ENCODE results near the gene MYORG.
A peak's percentile ranks its signal among the peaks of the same experiment; 100 is the strongest.
"Not testable (repeated sequence)": the region's sequence is repeated elsewhere in the genome, so short reads cannot be mapped to it uniquely, and the experiment has no call there.

The MYORG gene

DNA sequence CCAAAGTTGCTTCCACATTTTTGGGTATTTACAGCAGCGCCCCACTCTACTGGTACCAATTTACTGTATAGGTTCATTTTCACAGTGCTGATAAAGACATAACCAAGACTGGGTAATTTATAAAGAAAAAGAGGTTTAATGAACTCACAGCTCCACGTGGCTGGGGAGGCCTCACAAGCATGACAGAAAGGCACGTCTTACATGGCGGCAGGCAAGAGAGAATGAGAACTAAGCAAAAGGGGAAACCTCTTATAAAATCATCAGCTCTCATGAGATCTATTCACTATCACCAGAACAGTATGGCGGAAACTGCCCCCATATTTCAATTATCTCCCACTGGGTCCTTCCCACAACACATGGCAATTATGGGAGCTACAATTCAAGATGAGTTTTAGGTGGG, 7.9 kb downstream of the MYORG start:
- not testable (repeated sequence) for DNase-seq

DNA sequence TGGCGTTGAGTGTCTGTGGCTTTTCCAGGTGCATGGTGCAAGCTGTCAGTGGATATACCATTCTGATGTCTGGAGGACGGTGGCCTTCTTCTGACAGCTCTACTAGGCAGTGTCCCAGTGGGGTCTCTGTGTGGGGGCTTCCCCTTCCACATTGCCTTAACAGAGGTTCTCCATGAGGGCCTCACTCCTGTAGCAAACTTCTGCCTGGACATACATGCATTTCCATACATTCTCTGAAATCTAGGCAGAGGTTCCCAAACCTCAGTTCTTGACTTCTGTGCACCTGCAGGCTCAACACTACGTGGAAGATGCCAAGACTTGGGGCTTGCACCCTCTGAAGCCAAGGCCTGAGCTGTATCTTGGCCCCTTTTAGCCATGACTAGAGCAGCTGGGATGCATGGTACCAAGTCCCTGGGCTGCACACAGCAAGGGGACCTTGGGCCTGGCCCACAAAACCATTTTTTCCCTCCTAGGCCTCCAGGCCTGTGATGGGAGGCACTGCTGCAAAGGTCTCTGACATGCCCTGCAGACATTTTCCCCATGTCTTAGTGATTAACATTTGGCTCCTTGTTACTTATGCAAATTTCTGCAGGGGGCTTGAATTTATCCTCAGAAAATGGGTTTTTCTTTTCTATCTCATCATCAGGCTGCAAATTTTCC, 8.8 kb downstream of the MYORG start:
- DNase-seq: not testable (repeated sequence)

DNA sequence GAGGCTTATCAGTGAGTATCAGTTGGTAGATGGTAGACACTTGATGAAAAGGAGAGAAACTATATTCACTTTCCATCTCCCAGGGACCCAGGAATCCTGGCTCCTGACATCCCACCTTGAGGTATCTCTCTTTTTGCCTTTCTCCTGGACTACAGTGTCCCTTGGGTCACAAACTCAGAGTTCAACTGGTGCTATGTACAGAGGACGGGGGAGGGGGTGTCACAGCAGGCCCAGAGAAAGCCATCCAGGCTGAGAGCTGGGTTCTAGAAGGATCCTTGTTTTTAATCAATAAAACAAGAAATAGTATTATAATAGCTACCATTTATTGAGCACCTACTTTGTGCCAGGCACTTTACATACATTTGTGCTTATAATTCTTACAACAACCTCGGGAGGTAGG, 10.3 kb downstream of the MYORG start:
- no peak for DNase-seq

DNA sequence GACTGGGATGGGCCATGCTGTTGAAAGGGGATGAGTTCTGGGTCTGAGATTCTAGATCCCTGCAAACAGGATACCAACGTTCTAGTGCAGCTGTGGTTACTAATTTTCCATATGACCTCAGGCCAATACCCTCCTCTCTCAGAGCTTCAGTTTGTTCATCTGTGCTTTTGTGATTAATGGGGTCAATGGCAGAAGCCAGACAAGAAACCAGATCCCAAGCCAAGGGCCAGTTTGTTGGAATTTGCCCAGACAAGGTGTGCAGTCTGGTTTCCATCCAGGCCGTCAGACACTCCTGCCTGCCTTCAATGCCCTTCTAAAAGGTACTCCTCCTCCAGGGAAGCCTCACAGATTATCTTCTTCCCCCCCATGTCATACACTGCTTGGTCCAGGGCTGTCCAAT, 11.4 kb downstream of the MYORG start:
- DNase-seq: no peak

DNA sequence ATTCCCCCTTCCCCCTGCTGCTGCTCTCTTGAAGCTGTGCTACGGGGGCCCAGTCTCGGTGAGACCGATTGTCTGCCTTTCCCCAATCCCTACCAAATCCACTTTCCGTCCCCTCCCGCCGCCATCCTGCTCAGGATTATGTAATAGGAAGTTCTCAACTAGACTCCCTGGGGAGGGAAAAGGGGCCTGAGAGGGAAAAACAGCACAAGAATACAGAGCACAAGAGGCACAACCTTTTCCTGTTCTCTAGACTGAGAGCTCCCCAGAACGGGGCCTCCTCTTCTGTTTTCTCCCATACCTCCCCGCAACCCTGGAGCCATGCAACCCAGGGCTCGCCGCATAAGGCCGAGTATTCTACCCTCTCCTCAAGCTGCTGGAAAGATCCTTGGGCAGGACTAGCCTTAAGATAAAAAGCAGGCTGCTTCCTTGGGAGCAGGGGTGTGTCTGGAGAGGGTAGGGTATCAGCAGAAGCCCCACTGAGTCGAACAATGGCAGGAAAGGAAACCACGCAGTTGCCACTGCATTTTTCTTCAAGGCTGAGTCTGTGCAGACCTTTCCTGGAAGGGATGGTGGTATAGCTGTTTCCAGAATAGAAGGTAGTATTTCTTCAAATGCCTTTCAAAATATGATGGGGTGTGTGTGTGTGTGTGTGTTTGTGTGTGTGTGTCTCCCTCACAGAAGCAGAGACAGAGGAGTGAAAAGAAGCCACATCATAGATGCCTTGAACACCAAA, 12.9 kb downstream of the MYORG start:
- DNase-seq: no peak

DNA sequence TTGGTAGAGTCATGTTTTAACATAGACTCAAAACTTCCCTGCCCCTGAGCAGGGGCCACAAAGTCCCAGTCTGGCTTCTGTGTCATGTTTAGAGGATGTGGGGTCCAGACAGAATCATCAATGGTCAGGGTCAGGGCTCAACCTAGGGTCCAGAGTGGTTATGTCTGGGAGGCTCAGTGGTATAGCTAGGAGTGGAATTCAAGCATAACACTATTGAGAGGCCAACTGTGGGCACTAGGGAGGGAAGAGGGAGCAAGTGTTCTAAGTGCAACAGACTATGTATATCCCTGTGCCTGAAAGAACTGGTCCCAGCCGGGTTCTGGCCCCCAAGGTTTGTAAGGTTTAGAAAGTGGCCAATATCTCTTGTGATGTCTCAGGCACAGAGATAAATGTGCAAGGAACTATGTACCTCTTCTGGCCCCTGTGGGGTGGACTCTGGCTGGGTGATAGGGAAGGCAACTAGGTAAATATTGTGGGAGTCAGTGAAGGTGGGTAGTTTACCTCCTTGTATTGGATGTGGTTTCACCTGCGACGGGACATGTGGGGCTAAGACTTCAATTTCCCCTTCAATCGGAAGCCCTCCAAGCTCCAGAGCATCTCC, 14.0 kb downstream of the MYORG start:
- no peak for DNase-seq

DNA sequence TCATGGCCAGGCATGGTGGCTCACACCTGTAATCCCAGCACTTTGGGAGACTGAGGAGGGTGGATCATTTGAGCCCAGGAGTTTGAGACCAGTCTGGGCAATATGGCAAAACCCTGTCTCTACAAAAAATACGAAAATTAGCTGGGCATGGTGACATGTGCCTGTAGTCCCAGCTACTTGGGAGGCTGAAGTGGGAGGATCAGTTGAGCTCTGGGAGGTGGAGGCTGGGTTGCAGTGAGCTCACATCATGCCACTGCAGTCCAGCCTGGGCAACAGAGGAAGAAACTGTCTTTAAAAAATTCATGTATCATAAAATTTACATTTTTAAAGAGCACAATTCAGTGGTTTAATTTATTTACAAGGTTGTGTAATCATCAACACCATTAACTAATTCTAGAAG, 23.7 kb downstream of the MYORG start:
- not testable (repeated sequence) for DNase-seq

DNA sequence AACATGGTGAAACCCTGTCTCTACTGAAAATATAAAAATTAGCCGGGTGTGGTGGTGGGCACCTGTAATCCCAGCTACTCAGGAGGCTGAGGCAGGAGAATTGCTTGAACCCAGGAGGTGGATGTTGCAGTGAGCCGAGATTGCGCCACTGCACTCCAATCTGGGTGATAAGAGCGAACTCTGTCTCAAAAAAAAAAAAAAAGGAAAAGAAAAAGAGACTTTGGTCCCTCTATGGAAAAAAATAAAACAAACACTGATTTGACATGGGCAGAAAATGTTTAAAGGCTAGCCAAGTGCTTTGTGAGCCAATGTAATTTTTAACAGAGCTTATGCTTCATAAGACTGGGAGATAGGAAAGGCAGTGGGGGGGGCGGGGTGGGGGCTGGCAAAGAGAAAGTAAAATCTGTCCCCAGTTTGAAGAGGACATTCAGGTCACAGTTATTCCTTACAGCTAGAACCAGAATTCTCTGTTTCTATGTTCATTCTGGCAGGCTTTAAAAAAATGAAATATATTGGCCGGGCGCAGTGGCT, 24.5 kb downstream of the MYORG start:
- not testable (repeated sequence) for DNase-seq

DNA sequence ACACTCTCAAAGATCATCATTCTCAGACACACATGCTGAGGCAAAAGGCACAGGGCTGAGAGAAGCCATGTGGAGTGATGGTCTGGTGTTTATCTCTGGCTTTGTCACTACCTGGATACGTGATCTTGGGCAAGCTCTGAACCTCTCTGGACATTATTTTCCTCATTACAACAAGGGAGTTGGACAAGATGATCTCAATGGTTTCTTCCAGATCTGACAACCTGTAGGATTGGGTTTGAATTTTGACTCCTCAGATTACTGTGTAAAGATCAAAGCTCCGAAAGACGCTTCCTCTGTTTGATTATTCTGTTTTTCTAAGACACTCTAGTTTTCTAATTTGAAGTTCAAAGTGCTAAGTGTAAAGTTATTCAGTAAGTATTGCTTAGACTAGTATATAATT, 27.4 kb downstream of the MYORG start:
- DNase-seq: no peak

DNA sequence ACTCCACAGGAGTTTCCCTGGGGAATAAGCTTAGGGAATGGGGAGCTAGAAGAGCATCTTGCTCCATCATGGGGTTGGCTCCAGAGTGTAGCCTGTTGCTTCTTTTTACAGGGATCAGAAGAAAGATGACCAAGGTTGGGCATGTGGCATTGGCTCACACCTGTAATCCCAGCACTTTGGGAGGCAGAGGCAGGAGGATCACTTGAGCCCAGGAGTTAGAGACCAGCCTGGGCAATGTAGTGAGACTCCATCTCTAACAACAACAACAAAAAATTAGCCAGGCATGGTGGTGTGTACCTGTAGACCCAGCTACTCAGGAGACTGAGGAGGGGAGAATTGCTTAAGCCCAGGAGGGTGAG, 28.9 kb downstream of the MYORG start:
- DNase-seq: no peak

DNA sequence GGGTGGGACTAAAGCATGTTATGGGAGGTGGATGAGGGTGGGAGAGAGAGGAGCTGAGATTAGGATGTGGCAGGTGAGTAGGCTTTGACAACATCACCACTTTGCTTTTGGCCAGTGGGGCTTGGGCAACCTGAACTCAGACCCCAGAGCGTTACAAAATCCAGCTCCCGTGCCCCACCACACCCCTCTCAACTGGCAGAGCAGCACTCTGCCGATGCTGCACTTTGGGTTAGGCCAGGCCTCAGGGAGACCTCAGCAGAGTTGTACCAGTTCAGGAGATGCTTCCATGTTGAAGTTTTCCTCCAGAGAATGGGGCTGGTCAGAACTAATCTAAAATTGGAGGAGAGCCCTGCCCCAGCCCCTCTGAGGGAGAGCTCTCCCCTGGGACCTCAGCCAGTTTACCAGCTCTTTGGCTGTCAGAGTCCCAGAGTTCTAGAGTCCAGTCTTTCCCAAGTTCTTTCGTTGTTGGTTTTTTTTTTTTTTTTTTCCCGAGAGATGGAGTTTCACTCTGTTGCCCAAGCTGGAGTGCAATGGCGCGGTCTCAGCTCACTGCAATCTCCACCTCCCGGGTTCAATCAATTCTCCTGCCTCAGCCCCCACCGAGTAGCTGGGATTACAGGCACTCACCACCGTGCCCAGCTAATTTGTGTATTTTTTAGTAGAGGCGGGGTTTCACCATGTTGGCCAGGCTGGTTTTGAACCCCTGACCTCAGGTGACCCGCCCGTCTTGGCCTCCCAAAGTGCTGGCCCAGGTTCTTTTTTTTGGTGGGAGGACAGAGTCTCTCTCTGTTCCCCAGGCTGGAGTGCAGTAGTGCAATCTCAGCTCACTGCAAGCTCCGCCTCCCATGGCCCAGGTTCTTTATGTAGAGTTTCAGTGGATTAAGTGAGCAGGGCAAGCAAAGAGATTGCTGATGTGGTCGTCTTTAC, 29.6 kb downstream of the MYORG start:
- DNase-seq: no peak

DNA sequence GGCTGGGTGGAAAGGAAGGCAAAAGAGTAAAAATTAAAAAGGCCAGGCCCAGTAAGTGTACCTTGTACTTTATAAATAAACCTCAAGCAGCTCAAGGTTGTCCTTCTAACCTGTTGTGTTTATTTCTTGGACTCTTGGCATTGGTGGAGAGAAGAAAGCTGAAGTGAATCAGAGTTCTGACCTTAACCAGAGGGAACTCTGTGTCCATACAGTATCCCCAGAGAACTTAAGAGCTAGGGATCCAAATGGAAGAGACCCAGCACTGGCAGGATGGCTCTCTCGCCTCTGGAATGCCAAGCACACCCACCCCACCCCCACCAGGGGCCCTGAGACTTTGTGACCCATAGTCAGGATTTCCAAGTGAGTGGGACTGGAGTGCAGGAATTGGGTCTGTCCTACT, 33.1 kb downstream of the MYORG start:
- no peak for DNase-seq

DNA sequence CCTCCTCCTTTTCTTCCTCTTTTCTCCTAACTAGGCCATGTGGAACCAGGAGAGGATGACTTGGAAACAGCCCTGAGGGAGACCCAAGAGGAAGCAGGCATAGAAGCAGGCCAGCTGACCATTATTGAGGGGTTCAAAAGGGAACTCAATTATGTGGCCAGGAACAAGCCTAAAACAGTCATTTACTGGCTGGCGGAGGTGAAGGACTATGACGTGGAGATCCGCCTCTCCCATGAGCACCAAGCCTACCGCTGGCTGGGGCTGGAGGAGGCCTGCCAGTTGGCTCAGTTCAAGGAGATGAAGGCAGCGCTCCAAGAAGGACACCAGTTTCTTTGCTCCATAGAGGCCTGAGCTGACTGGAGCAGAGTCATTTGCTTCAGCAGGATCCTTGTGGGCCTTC, 33.6 kb downstream of the MYORG start:
- DNase-seq: no peak

DNA sequence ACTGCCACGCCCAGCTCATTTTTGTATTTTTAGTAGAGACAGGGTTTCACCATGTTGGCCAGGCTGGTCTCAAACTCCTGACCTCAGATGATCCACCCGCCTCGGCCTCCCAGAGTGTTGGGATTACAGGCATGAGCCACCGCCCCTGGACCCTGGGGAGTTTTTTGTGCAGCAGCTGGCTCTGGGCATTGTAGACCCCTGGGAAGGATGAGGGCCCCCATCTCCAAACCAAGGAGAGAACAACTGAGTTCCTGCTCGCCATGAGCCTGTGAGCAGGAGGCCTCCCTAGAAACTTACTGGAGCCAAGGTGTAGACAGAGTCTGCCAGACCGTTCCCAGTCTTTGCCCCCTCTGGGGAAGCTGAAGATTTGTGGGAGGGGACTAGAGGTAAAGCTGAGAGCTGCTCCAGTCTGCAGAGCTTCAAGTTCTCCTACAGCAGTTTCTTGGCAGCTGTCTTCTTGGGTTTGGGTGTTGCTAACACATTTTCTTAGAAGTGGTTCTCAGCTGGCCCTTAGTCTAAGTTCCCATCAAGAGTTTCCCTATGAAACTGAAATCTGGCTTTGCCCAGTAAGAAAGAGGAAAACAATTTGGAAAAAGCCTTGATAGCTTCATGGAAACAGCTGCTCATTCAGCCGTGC, 34.9 kb downstream of the MYORG start:
- DNase-seq: no peak

DNA sequence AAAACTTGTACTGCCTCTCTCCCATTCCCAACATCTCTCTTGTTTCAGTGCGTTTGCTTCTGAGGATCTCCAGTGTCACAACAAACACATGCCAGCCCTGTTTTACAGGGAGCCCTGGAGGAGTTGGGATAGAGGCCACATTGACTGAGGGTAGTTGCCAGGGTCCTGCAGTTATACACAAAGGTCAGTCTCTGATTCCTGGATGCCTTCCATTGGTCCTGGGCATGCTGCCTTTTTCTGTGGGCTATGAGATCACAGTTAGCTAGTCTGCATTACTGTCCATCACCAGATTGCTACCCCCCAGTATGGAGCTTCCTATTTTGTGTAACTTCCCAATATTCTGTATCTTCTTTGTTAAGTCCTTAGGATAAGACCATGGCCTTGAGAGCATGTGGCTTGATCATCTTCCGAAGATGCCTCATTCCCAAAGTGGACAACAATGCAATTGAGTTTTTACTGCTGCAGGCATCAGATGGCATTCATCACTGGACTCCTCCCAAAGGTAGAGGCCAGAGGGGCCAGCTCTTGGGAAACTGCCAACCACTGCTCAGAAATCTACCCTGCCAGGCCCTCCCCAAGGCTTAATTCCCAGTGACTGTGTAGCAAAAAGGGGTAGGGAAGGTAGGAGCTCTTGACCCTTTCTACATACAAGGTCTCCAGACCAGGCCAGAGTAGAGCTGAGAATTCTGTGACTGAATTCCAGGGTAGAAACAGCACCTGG, 37.9 kb downstream of the MYORG start:
- no peak for DNase-seq

DNA sequence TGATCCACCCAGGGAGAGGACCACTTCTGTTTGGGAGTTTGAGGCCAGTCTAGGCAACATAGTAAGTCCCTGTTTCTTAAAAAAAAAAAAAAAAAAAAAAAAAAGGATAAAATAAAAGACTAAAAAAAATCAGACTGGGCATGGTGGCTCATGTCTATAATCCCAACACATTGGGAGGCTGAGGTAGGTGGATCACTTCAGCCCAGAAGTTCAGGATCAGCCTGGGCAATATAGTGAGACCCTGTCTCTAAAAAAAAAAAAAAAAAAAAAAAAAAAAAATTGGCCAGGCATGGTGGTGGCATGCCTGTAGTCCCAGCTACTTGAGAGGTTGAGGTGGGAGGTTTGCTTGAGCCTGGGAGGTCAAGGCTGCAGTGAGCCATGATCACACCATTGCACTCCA, 38.6 kb downstream of the MYORG start:
- DNase-seq: not testable (repeated sequence)

DNA sequence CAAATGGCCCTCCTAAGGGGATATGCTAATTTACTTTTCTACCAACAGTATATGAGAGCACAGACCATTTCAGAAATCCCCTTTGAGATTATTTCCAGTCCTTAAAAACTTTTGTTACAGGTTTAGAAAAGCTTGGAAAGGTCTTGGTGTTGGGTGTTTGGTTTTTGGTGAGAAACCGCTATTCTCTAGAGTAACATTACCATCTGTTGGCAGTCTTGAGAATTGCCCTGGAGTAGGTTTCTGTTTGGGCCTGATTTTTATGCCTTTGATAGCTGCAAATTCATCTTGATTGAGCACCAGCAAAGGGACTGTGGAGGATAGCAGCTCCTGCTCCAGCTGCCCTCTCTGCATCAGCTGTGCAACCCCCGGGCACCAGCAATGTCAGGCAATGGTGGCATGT, 39.3 kb downstream of the MYORG start:
- peak; percentile 5 for DNase-seq

DNA sequence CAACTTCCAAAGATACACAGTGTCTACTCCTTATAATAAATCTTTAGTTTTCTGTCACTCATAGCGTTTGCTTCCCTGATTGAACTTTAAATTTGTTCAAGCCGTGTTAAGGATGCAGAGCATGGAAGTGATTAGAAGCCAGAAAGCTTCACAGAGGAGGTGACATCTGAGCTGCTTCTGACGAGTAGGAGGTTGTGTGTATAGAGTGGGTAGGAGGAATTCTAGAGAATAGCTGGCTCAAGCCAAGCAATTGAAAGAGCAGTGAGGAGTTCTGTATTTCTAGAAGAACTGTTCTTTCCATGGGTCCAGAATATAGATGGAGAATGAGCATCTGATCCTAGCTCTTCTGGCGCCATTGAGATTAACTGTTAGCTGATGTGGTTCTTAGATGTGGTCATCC, 41.3 kb downstream of the MYORG start:
- no peak for DNase-seq

DNA sequence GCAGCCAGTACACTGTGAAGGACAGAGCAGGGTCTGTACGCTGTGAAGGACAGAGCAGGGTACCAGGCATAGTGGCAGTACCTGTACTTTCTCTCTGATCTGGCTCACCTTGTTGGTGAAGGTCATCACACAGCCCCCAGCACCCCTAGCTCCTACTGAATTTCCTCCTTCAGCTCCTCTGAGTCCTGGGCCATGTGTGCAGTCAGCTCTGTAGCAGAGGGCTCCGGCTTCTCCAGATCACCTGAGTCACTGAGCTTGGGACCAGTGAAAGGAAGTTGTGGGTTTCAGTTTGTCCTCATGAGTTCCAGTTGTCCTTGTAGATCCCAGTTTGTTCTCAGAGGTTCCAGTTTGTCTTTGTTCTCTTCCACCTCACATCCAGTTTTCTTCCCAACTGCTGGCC, 41.8 kb downstream of the MYORG start:
- no peak for DNase-seq

DNA sequence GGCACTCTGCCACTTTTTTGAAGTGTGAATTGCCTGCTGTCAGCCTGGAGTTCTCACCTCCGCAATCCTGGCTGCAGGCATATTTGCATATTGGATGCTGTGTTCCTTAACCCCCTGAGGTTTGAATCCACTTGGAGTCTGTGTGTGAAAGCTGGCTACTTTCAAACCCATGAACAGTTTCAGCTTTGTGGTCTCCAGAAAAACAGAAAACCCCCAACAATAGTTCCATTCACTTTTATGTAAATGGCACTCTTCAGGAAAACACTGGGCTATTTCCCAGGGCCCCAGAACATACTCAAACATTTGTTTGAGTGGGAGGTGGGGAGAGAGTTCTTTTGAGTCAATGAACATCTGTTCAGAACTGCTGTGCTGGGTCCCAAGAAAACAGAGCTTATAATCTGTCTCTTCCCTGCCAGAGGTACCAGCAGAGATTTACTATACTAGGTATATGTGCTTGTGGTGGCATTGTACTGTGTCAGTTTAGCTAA, 42.3 kb downstream of the MYORG start:
- DNase-seq: no peak

DNA sequence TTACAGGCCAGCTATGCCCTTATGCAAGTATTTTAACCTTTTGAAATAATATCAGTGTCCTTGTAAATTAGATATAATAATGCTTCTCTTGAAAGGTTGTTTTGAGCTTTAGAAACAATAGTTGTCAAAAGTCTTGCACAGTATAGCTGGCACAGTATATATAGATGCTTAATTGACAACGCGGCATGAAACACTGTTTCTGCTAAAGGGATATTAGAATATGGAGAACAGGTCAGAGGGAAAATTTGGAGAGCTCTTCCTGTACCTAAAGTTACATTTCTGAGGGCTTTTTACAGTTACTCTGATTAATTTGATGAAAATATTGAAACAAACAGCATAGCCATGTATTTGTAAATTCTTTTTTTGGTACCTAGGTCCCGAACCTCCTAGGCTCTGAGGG, 42.9 kb downstream of the MYORG start:
- no peak for DNase-seq
